Stimulated activated CD4-positive, alpha-beta T cell treated with anti-CD3 and anti-CD28 coated beads, Interleukin-1b, Interleukin-23, amount 100 ng/mL, for 24 hours (primary cell): Measurements from ENCODE around the gene ITIH6.
"Not testable (repeated sequence)": the region's sequence is repeated elsewhere in the genome, so short reads cannot be mapped to it uniquely, and the experiment has no call there.

Experiments
- DNase-seq, 4 experiments: peaks; one replicate each; pipeline ENCODE4 v3.0.0-alpha.2; 2020; ENCODE audit warnings: low read depth in 4 of 4, low spot score in 1 of 4

The ITIH6 gene

DNA sequence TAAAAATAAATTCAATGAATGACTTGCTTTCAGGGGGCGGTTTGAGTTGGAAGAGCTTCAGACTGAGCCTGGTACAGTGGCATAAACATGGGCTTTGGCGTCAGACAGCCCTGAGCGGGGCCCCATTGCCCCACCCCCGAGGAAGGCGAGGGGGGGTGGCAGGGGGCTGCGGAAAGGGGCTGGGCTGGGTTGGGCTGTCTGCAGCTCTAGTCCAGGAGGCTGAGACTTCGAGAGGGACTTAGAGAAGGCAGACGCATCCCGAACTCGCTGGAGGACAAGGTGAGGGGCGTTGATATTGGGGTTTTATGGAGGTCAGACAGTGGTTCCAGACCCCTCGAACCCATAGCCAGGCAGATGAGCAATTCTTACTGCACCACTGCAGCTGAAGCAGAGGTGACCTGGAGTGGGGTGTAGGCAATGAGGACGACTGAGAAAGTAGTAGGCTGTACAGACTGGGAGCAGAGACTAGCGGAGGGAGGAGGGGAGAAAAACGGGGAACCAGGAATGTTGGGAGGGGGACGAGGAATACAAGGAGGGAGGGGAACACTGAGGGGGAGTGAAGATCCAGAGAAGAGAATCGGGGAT lies 9.6 kb upstream of the ITIH6 start, which contains the start of gene MAGED2:
Gene MAGED2, plus strand, starts transcription at position 222 of the 585 bp plus-strand sequence. CDS start 1,587 bp downstream, outside the sequence.
- no peak for DNase-seq

GRCh38 chrX:54799046-54799445 lies 991 bp upstream of the ITIH6 start:
- no peak for DNase-seq

- DNase-seq = no peak
Observed at GRCh38 chrX:54794795-54795194, 3.3 kb downstream of the ITIH6 start.

GRCh38 chrX:54794028-54794427 lies 4.0 kb downstream of the ITIH6 start:
- no peak for DNase-seq

- not testable (repeated sequence) for DNase-seq
Observed at GRCh38 chrX:54789405-54789804, 8.7 kb downstream of the ITIH6 start.

DNA sequence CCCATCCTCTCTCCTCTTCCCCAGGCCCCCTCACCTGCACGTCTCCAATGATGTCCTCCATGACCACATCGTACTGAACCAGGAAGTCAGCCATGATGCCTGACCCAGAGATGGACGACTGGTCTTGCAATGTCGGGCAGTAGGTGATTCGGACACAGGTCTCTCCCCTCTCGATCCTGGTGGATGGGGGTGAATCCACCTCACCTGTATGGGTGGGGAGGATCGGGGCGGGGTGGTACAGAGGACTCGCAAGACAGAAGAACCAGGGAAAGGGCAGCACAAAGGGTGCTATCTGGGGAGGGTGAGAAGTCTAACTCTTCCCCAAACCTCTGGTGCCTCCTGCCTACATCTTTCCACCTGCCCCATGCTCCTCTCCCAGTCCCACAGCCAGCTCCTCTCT lies 9.6 kb downstream of the ITIH6 start:
- DNase-seq = no peak

DNA sequence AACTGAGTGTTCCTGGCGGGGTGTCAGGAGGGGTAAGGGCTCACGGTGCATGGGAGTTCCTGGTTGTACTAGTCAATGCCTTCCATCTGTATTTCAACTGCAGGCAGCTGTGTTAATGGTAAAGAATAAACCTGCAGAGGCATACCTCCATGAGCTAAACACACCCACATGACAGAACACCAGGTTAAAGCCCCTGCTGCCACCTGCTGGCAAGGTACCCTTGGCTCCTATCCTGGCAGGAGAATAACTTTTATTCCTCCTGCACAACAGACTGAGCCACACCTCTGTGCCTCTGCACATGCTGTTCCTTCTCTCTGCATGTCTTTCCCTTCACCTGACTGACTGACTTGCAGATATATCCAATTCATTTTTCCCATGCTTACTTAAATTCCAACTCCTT lies 11.1 kb downstream of the ITIH6 start:
- DNase-seq = no peak

DNA sequence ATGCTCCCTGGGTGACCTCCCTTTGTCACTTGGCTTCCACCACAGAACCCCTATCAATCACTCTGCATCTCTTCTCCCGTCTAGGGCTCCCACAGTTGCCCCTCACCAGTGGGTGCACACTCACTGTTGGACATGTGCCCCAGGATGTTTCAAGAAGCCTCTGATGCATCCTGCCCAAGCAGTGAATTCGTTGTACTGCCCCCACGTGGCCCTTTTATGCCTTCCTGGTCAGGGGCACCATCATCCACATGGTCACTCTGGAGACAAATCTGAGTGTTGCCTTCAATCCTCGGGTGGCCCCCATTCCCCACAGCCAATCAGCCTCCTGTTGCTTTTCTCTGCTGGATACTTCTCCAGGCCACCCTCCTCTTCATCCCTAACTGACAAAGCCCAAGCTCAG lies 12.2 kb downstream of the ITIH6 start:
- no peak for DNase-seq

GRCh38 chrX:54776987-54777672 lies 20.9 kb downstream of the ITIH6 start:
- no peak for DNase-seq

DNA sequence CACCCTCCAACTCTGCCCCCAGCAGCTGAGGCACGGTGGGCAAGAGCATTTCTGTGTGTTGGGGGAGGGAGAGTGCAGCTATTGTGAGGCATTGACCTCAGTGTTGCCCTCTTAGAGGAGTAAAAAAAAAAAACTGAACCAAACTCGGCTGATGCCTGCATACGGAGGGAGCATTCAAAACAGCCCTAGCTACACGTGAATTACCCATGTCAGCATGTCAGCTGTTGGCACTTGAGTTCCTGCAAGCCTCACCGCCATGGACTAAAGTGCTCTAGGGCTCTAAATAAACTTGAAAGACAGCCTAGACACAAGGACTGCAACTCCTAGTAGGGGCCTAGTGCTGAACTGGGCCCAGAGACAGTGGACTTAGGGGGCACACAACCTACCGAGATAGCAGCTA lies 22.0 kb downstream of the ITIH6 start:
- no peak for DNase-seq

GRCh38 chrX:54774391-54775094 lies 23.5 kb downstream of the ITIH6 start:
- not testable (repeated sequence) for DNase-seq

DNA sequence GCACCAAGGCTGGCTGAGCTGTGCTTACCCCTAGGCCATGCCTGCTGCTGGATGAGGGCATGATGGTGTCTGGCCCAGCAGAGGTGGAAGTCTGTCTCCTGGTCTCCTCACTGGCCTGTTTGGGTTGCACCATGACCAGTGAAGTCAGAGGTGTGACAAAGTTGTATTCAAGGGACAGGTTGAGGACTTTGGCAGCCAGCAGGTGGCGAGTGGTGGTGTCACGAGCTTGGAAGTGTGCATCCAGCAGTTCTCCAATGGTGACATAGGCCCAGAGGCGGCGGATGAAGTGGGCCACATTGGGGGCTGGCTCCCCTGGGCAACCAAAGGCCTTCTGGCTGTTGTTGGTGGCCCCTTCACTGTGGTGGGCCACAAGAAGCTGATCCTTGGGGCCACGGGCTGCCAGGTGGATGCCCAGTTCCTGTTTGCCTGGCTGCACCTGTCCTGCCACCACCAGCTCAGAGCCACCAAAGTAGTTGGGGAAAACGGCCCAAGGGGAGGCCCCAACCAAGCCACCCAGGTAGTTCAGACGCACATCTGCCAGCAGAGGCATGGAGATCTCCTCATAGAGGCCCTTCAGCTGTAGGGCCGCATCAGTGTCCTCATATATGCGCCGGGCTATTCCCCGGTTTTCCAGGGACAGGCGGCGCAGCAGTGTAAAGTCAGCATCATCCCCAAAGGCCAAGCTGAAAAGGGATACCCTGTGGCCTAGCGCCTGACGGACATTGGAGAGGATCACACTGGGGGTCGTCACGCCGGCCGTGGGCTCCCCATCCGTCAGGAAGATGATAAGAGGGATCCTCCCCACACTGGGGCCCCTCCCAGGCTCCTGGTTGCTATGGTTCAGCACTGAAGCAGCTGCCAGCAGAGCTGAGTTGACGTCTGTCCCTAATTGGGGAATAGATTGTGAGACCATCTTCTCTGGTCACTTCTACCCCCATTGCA lies 39.7 kb downstream of the ITIH6 start:
- no peak for DNase-seq

- no peak for DNase-seq
Observed at GRCh38 chrX:54754854-54755253, 43.2 kb downstream of the ITIH6 start.

DNA sequence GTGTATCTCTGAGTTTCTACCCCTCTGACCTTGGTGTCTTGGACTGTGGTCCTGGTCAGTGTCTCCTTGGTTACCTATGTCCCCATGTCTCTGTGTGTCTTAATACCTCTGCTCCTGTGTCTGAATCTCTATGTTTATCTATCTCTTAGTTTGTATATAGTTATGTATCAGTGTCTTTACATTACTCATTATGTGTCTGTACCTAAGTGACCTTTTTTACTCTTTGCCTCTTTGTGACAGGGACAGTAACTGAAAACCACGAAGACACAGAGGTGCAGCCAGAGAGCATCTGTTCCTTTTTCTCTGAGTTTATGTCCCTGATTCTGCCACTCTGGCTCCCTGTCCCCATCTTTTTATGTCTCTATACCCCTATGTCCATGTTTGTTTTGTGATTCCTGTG lies 49.4 kb downstream of the ITIH6 start:
- no peak for DNase-seq

GRCh38 chrX:54747733-54748393 lies 50.2 kb downstream of the ITIH6 start:
- no peak for DNase-seq

- DNase-seq = no peak
Observed at GRCh38 chrX:54746928-54747327, 51.1 kb downstream of the ITIH6 start.

DNA sequence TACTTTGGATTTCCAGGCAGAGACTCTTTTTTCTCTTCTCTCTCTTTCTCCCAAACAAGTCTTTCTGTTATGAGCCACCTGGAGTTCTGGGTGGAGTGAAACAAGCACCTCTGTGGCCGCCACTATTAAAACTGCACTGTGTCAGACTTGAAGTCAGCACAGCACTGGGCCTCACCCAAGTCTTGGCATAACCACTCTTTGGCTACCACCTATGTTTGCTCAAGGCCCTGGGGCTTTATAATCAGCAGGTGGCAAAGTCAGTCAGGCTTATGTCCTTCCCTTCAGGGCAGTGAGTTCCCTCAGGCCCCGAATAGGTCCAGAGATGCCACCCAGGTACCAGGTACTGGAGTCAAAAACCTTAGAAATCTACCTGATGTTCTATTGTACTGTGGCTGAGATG lies 52.4 kb downstream of the ITIH6 start:
- DNase-seq = no peak

DNA sequence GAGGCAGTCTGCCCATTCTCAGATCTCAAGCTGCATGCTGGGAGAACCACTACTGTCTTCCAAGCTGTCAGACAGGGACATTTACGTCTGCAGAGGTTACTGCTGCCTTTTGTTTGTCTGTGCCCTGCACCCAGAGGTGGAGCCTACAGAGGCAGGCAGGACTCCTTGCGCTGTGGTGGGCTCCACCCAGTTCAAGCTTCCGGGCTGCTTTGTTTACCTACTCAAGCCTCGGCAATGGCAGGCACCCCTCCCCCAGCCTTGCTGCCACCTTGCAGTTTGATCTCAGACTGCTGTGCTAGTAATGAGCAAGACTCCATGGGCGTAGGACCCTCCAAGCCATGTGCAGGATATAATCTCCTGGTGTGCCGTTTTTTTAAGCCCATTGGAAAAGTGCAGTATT lies 59.5 kb downstream of the ITIH6 start:
- not testable (repeated sequence) for DNase-seq

DNA sequence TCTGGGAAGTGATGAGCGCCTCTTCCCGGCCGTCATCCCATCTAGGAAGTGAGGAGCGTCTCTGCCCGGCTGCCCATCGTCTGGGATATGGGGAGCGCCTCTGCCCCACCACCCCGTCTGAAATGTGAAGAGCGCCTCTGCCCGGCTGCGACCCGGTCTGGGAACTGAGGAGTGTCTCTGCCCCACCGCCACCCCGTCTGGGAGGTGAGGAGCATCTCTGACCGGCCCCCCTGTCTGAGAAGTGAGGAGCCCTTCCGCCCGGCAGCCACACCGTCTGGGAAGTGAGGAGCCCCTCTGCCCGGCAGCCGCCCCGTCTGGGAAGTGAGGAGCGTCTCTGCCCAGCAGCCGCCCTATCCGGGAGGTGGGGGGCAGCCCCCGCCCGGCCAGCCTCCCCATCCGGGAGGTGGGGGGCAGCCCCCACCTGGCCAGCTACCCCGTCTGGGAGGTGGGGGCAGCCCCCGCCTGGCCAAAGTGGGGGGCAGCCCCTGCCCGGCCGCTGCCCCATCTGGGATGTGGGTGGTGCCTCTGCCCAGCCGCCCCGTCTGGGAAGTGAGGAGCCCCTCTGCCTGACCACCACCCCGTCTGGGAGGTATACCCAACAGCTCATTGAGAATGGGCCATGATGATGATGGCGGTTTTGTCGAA lies 61.6 kb downstream of the ITIH6 start:
- DNase-seq = not testable (repeated sequence)

- DNase-seq = no peak
Observed at GRCh38 chrX:54721424-54721823, 76.6 kb downstream of the ITIH6 start.
